Neural progenitor cell (in vitro differentiated cells): ENCODE data around the gene CLDN9. TPM values are rescaled to one million over a fixed set of nuclear protein-coding genes. Genes with fewer than 3 reads are reported as not detected.
A peak's percentile ranks its signal among the peaks of the same experiment; 100 is the strongest.

Source experiments
- DNase-seq: peaks from one replicate; pipeline ENCODE4 v3.0.0-alpha.2; 2016; ENCODE audit warnings: low spot score
- H2AFZ ChIP-seq: fragments of 200-600 bp; sonication (generic); replicated peaks from 2 replicates; pipeline ENCODE4 v1.6.1; 2016; ENCODE audit warnings: antibody characterized with exemption
- H3F3A ChIP-seq: fragments of 200-600 bp; sonication (generic); 2 replicates; pipeline ENCODE4 v1.6.1; 2016; ENCODE audit warnings: antibody characterized with exemption, low read depth
- H3K27ac ChIP-seq: fragments of 200-600 bp; sonication (generic); 2 replicates; pipeline ENCODE4 v1.5.1; 2016; ENCODE audit warnings: mild to moderate bottlenecking
- H3K27me3 ChIP-seq: fragments of 200-600 bp; sonication (generic); 2 replicates; pipeline ENCODE4 v1.6.1; 2016; ENCODE audit warnings: mild to moderate bottlenecking, moderate library complexity
- H3K36me3 ChIP-seq: fragments of 200-600 bp; sonication (generic); 2 replicates; pipeline ENCODE4 v1.5.1; 2016
- H3K4me1 ChIP-seq: fragments of 200-600 bp; sonication (generic); 2 replicates; pipeline ENCODE4 v1.6.1; 2016; ENCODE audit warnings: mixed run types
- H3K4me2 ChIP-seq: fragments of 200-600 bp; sonication (generic); 2 replicates; pipeline ENCODE4 v1.6.1; 2016
- H3K4me3 ChIP-seq: fragments of 200-600 bp; sonication (generic); 2 replicates; pipeline ENCODE4 v1.5.1; 2016
- H3K79me2 ChIP-seq: fragments of 200-600 bp; sonication (generic); 2 replicates; pipeline ENCODE4 v1.6.1; 2016; ENCODE audit warnings: low read depth
- H3K9ac ChIP-seq: fragments of 200-600 bp; sonication (generic); 2 replicates; pipeline ENCODE4 v1.6.1; 2016
- H3K9me3 ChIP-seq: fragments of 200-600 bp; sonication (generic); 2 replicates; pipeline ENCODE4 v1.5.1; 2016; ENCODE audit warnings: low read depth
- H4K20me1 ChIP-seq: fragments of 200-600 bp; sonication (generic); 2 replicates; pipeline ENCODE4 v1.6.1; 2016; ENCODE audit warnings: low read depth
- H3K27ac Mint-ChIP-seq: 3 replicates; pipeline ENCODE4 v1.8.0; 2021; ENCODE audit warnings: mixed read lengths
- H3K27me3 Mint-ChIP-seq: 2 replicates; pipeline ENCODE4 v1.8.0; 2022; ENCODE audit warnings: low read depth, mild to moderate bottlenecking, inconsistent platforms, moderate library complexity, mixed read lengths; ENCODE audit not compliant: insufficient read depth
- H3K36me3 Mint-ChIP-seq: 3 replicates; pipeline ENCODE4 v1.8.0; 2021; ENCODE audit warnings: mixed read lengths
- H3K4me1 Mint-ChIP-seq: 3 replicates; pipeline ENCODE4 v1.8.0; 2021; ENCODE audit warnings: mixed read lengths
- H3K4me3 Mint-ChIP-seq: 3 replicates; pipeline ENCODE4 v1.8.0; 2021; ENCODE audit warnings: mild to moderate bottlenecking, moderate library complexity, mixed read lengths
- H3K9me3 Mint-ChIP-seq: 3 replicates; pipeline ENCODE4 v1.8.0; 2020; ENCODE audit warnings: mixed read lengths
- EZH2 ChIP-seq: fragments of 200-600 bp; sonication (generic); IDR thresholded peaks from 2 replicates; pipeline ENCODE4 v1.6.1; 2017; ENCODE audit warnings: antibody characterized with exemption, mild to moderate bottlenecking, moderate library complexity
- EZH2phosphoT487 ChIP-seq: fragments of 200-600 bp; sonication (generic); IDR thresholded peaks from 2 replicates; pipeline ENCODE4 v1.6.1; 2017; ENCODE audit warnings: antibody characterized with exemption
- total RNA-seq: library from RNA; depleted of rRNA; stranded (reverse); fragments of >200 nt; gene quantifications from 2 replicates; pipeline ENCODE4 v1.2.3, GENCODE V29; 2015; ENCODE audit warnings: low replicate concordance
- TF ChIP-seq, protein P1 (sequence below): fragments of 200-600 bp; sonication (generic); IDR thresholded peaks from 2 replicates; pipeline ENCODE4 v1.5.1; 2017; ENCODE audit warnings: antibody characterized with exemption, mild to moderate bottlenecking

CLDN9 gene
- total RNA-seq, 1 donor from 2014 or later, result not detected

DNA sequence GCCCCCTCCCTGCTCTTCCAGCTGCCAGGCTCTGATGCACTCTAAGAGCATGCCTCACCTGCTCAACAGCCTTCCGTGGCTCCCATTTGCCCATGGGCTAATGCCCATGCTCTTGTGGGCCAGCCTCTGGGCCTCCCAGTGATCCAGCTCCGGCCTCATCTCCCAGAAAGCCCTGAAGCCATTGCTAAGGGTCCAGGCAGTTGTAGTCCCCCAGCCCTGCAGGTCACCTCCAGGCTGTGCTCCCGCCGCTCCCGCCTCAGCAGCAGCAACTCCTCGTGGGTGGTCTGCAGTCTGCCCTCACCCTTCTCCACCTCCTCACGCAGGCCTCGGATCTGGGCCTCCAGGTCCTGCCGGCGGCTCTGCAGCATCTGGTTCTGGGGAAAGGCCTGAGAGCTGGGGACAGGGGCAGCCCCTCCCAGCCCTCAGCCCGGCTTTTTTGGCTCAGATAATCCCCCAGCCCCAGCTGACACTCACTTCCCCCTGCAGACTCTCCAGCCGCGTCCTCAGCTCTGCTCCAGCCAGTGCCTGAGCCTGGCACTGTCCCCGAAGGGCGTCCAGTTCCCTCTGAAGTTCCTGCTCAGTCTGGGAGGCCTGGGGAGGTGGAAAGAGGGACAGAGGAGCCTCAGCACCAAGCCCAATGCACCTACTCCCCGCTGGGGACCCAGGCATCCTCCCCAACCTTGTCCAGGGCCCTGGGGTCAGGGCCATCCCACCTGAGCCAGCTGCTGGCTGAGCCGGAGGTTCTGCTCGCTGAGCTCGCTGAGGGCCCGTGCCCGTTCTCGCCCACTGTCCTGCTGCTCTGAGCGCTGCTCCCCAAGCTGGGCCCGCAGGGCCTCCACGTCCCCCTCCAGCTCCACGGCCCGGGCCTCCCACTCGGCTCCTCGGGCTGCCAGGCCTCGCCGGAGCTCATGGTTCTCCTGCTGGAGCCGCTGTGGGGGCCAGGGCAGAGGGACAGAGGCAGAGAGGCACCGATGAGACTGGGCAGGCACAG lies 17.8 kb downstream of the CLDN9 start:
- H2AFZ ChIP-seq, result no peak overlapping the region
- Mint-ChIP-seq H3K4me1 (peaks cover 16% of the 10 kb centered on the region), H3K27ac (no peak overlapping the region), H3K36me3 (peaks cover 6% of the 10 kb centered on the region), H3K4me3 (peak overlapping the region; percentile 64), H3K9me3 (no peaks in the 10 kb centered on the region), H3K27me3 (peaks cover 35% of the 10 kb centered on the region)
- no peak overlapping the region for H3K4me3 ChIP-seq
- no peak for DNase-seq
- peaks cover 15% of the 10 kb centered on the region for H3F3A ChIP-seq
- no peak overlapping the region for H3K4me2 ChIP-seq
- peaks cover 9% of the 10 kb centered on the region for H3K4me1 ChIP-seq
- no peaks in the 10 kb centered on the region for H3K36me3 ChIP-seq
- peaks cover 46% of the 10 kb centered on the region for H3K27me3 ChIP-seq
- H3K27ac ChIP-seq, result no peak overlapping the region
- peaks cover 24% of the 10 kb centered on the region for H4K20me1 ChIP-seq
- TF ChIP-seq EZH2, result no peak
- no peaks in the 10 kb centered on the region for H3K9me3 ChIP-seq
- no peaks in the 10 kb centered on the region for H3K79me2 ChIP-seq
- no peak overlapping the region for H3K9ac ChIP-seq

DNA sequence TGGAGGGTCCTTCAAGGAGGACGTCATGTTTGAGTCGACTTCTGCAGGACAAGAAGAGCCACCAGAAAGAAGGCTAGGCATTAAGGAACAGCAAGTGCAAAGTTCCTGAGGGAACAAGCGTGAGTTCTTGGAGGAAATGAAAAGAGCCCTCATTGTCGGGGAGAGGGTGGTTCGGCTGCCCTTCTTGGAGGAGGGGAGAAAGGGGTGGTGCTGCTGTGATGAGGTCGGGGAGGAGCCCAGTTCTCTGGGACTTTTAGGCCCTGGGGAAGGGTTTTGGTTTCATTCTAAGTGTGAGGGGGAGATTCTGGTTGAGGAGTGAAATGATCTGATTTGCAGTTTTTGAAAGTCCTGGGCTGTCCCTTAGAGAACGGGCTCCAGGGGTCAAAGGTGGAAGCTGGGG lies 19.9 kb downstream of the CLDN9 start:
- Histone ChIP-seq H2AFZ (no peak overlapping the region), H3K4me2 (no peak overlapping the region), H3K4me3 (no peak overlapping the region), H3K4me1 (peaks cover 9% of the 10 kb centered on the region), H3K9me3 (no peaks in the 10 kb centered on the region), H3K9ac (no peak overlapping the region), H3K27ac (no peak overlapping the region), H4K20me1 (peaks cover 15% of the 10 kb centered on the region), H3K79me2 (no peaks in the 10 kb centered on the region), H3F3A (peaks cover 8% of the 10 kb centered on the region), H3K36me3 (no peaks in the 10 kb centered on the region), H3K27me3 (peaks cover 67% of the 10 kb centered on the region)
- H3K4me3 Mint-ChIP-seq, result no peak overlapping the region
- H3K4me1 Mint-ChIP-seq, result peaks cover 21% of the 10 kb centered on the region
- no peaks in the 10 kb centered on the region for H3K9me3 Mint-ChIP-seq
- no peak for TF ChIP-seq EZH2phosphoT487
- TF ChIP-seq, protein P1, sequence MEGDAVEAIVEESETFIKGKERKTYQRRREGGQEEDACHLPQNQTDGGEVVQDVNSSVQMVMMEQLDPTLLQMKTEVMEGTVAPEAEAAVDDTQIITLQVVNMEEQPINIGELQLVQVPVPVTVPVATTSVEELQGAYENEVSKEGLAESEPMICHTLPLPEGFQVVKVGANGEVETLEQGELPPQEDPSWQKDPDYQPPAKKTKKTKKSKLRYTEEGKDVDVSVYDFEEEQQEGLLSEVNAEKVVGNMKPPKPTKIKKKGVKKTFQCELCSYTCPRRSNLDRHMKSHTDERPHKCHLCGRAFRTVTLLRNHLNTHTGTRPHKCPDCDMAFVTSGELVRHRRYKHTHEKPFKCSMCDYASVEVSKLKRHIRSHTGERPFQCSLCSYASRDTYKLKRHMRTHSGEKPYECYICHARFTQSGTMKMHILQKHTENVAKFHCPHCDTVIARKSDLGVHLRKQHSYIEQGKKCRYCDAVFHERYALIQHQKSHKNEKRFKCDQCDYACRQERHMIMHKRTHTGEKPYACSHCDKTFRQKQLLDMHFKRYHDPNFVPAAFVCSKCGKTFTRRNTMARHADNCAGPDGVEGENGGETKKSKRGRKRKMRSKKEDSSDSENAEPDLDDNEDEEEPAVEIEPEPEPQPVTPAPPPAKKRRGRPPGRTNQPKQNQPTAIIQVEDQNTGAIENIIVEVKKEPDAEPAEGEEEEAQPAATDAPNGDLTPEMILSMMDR, result no peak
- no peak for TF ChIP-seq EZH2
- no peak for DNase-seq
- peaks cover 43% of the 10 kb centered on the region for H3K27me3 Mint-ChIP-seq
- peaks cover 4% of the 10 kb centered on the region for H3K36me3 Mint-ChIP-seq
- no peak overlapping the region for H3K27ac Mint-ChIP-seq

DNA sequence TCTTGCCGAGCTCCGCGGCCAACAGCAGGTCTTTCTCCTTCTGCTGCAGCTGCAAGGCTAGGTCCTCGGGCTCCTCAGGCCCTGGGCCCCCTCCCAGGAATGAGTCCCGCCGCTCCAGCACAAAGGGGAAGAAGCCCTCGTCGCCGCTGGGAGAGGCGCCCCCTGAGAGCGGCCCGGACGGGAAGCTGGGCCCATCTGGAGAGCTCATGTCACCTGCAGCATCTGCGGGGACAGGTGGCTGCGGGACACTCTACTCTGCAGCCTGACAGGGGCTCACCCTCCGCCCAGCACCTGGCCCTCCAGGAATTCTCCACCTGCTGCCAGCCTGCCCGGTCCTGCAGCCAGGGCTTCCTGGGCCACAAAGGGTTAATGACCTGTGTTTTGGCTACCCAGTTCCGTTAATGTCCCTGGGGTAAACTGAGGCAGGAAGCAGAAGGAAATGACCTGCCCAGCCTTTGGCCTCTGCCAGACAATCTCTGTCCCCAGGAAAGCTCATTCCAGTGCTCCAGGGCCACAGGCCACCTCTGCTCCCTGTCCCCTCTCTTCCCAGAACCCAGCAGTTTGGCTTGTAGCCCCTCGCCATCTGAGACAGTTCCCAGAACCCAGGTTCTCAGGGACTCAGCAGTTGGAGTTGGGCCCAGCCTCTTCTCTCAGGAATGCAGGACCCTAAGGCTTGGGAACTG lies 22.7 kb downstream of the CLDN9 start:
- peaks cover 66% of the 10 kb centered on the region for H3K27me3 Mint-ChIP-seq
- Histone ChIP-seq H3K36me3 (no peaks in the 10 kb centered on the region), H3K27ac (no peak overlapping the region), H2AFZ (no peak overlapping the region), H3F3A (peaks cover 4% of the 10 kb centered on the region), H3K4me2 (no peak overlapping the region), H3K27me3 (peaks cover 84% of the 10 kb centered on the region), H3K4me3 (no peak overlapping the region), H3K9me3 (no peaks in the 10 kb centered on the region), H4K20me1 (peaks cover 6% of the 10 kb centered on the region), H3K4me1 (peaks cover 5% of the 10 kb centered on the region), H3K9ac (no peak overlapping the region), H3K79me2 (no peaks in the 10 kb centered on the region)
- no peak for DNase-seq
- H3K36me3 Mint-ChIP-seq, result peaks cover 1% of the 10 kb centered on the region
- no peaks in the 10 kb centered on the region for H3K9me3 Mint-ChIP-seq
- H3K4me1 Mint-ChIP-seq, result peaks cover 14% of the 10 kb centered on the region
- H3K27ac Mint-ChIP-seq, result no peak overlapping the region
- H3K4me3 Mint-ChIP-seq, result peak overlapping the region; percentile 52
- TF ChIP-seq EZH2phosphoT487, result no peak
- no peak for TF ChIP-seq EZH2
- TF ChIP-seq, protein P1, result no peak
